A673 (cell line): ENCODE measurements around the gene USP16. TPM values are rescaled to one million over a fixed set of nuclear protein-coding genes. Genes with fewer than 3 reads are reported as not detected.
A peak's percentile ranks its signal among the peaks of the same experiment; 100 is the strongest.
"Not testable (repeated sequence)": the region's sequence is repeated elsewhere in the genome, so short reads cannot be mapped to it uniquely, and the experiment has no call there.

ENCODE experiments used
- BruUV-seq: library from RNA; stranded (reverse); fragments of 400-500 nt; replicated peaks from 2 replicates; lab custom pipeline; 2021; lab: Mats Ljungman, UMichigan
- CTCF ChIA-PET: fragments of 300-600 bp; sonication (Branson Sonifier 250); formaldehyde crosslinking; loops from one replicate; lab custom pipeline; 2022; ENCODE audit warnings: antibody characterized with exemption; lab: Charles Lee
- POLR2A ChIA-PET: fragments of 300-600 bp; sonication (Branson Sonifier 250); formaldehyde crosslinking; loops from one replicate; lab custom pipeline; 2022; ENCODE audit warnings: antibody characterized with exemption; ENCODE audit not compliant: low non-redundant PET; lab: Charles Lee
- DNase-seq: peaks from one replicate; pipeline ENCODE4 v3.0.0-alpha.2; 2015; ENCODE audit warnings: low spot score
- H3K27ac ChIP-seq: fragments of 200-600 bp; sonication (generic); 2 replicates; pipeline ENCODE4 v1.5.1; 2016; ENCODE audit warnings: mixed run types, low read depth, mild to moderate bottlenecking, mixed read lengths, antibody characterized with exemption, low read length; ENCODE audit not compliant: poor library complexity, severe bottlenecking
- H3K27me3 ChIP-seq: fragments of 200-600 bp; sonication (generic); replicated peaks from 2 replicates; pipeline ENCODE4 v1.6.1; 2017; ENCODE audit warnings: mixed run types, low read depth, mild to moderate bottlenecking, mixed read lengths, antibody characterized with exemption, low read length; ENCODE audit not compliant: insufficient read depth, poor library complexity
- H3K36me3 ChIP-seq: fragments of 200-600 bp; sonication (generic); 2 replicates; pipeline ENCODE4 v1.6.1; 2016; ENCODE audit warnings: mixed run types, mild to moderate bottlenecking, mixed read lengths, antibody characterized with exemption, low read length; ENCODE audit not compliant: insufficient read depth, poor library complexity, severe bottlenecking
- H3K4me1 ChIP-seq: fragments of 200-600 bp; sonication (generic); 2 replicates; pipeline ENCODE4 v1.6.1; 2017; ENCODE audit warnings: mixed run types, mild to moderate bottlenecking, mixed read lengths, antibody characterized with exemption, low read length; ENCODE audit not compliant: insufficient read depth, poor library complexity, severe bottlenecking
- H3K4me3 ChIP-seq: fragments of 200-600 bp; sonication (generic); 2 replicates; pipeline ENCODE4 v1.5.1; 2016; ENCODE audit warnings: low read depth, mixed run types, mild to moderate bottlenecking, mixed read lengths, low read length; ENCODE audit not compliant: poor library complexity, severe bottlenecking
- H3K9me3 ChIP-seq: fragments of 200-600 bp; sonication (generic); 2 replicates; pipeline ENCODE4 v1.6.1; 2016; ENCODE audit warnings: mixed run types, low read depth, mild to moderate bottlenecking, mixed read lengths, antibody characterized with exemption, low read length; ENCODE audit not compliant: poor library complexity, severe bottlenecking
- CTCF ChIP-seq: fragments of 300-800, 200-600 bp; sonication (generic); conservative IDR thresholded peaks from 2 replicates; pipeline ENCODE4 v1.5.1; 2017; ENCODE audit warnings: low read depth, mild to moderate bottlenecking, antibody characterized with exemption, low read length, moderate library complexity, mixed read lengths
- EZH2 ChIP-seq: fragments of 200-600 bp; sonication (generic); IDR thresholded peaks from 2 replicates; pipeline ENCODE4 v1.6.1; 2017; ENCODE audit warnings: borderline replicate concordance, low read depth, mild to moderate bottlenecking, mixed read lengths, antibody characterized with exemption, low read length; ENCODE audit not compliant: poor library complexity, severe bottlenecking
- intact Hi-C: fragments of 100-400 bp; cut with micrococcal nuclease; formaldehyde crosslinking; loops from one replicate; pipeline ENCODE4 v1.10.0; 2022; ENCODE audit not compliant: unreplicated experiment
- total RNA-seq: library from RNA; stranded (reverse); gene quantifications from 2 replicates; pipeline ENCODE4 v1.2.3, GENCODE V29; 2021

USP16 gene
- total RNA-seq, 1 experiment from 2014 or later = 40.6 TPM

- Histone ChIP-seq H3K27me3 (no peaks in the 10 kb centered on the region), H3K4me1 (peaks cover 5% of the 10 kb centered on the region), H3K4me3 (no peak overlapping the region), H3K9me3 (no peaks in the 10 kb centered on the region), H3K36me3 (peaks cover 10% of the 10 kb centered on the region), H3K27ac (no peak overlapping the region)
- no peak for DNase-seq
- ChIA-PET POLR2A (no interaction called here), CTCF (no interaction called here)
- no peak for TF ChIP-seq EZH2
- TF ChIP-seq CTCF = no peak
- intact Hi-C loops = no loop called here
- no TSS peak for BruUV-seq
Measured at GRCh38 chr21:29008367-29008766, 16.1 kb upstream of the USP16 start.

- H3K27ac ChIP-seq, intact Hi-C loops, H3K9me3 ChIP-seq, H3K27me3 ChIP-seq, H3K4me3 ChIP-seq, H3K36me3 ChIP-seq, DNase-seq, CTCF ChIA-PET, BruUV-seq, H3K4me1 ChIP-seq, POLR2A ChIA-PET: not testable (repeated sequence)
Measured at GRCh38 chr21:29011236-29011635, 13.2 kb upstream of the USP16 start.

- Histone ChIP-seq H3K27ac (peak overlapping the region; percentile 86), H3K27me3 (no peaks in the 10 kb centered on the region), H3K36me3 (no peaks in the 10 kb centered on the region), H3K4me3 (peak overlapping the region; percentile 87), H3K4me1 (peaks cover 4% of the 10 kb centered on the region), H3K9me3 (no peaks in the 10 kb centered on the region)
- intact Hi-C loops = no loop called here
- POLR2A ChIA-PET = no interaction called here
- BruUV-seq = no TSS peak
- TF ChIP-seq EZH2 = no peak
- no peak for TF ChIP-seq CTCF
- no peak for DNase-seq
- CTCF ChIA-PET = no interaction called here
Measured at GRCh38 chr21:29017639-29018237, 6.7 kb upstream of the USP16 start.

GRCh38 chr21:29018540-29018939 is 5.9 kb upstream of the USP16 start:
- peak; percentile 9 for DNase-seq

More at GRCh38 chr21:29018540-29018939, 5.9 kb upstream of the USP16 start:
- Histone ChIP-seq H3K27me3 (no peaks in the 10 kb centered on the region), H3K36me3 (no peaks in the 10 kb centered on the region), H3K4me3 (peak overlapping the region; percentile 87), H3K27ac (peak overlapping the region; percentile 86), H3K9me3 (no peaks in the 10 kb centered on the region), H3K4me1 (peaks cover 4% of the 10 kb centered on the region)
- intact Hi-C loops = no loop called here
- CTCF ChIA-PET = no interaction called here
- TF ChIP-seq EZH2 = no peak
- no peak for TF ChIP-seq CTCF
- POLR2A ChIA-PET = interaction anchor here (0.6 kb wide), 1 partner anchor 8 kb away, joined by 10 read pairs; no protein-coding TSS in a partner anchor
- BruUV-seq = TSS peak; percentile 63
